Bronchial epithelial cell (primary cell): ENCODE measurements around the gene HEATR5B. TPM values are rescaled to one million over a fixed set of nuclear protein-coding genes. Genes with fewer than 3 reads are reported as not detected.

Source experiments
- DNase-seq: peaks from one replicate; pipeline ENCODE4 v3.0.0-alpha.2; 2010; ENCODE audit warnings: low read depth
- FAIRE-seq: peaks from 2 replicates; lab custom pipeline; 2011; peaks lifted over from hg19 to GRCh38; lab: Jason Lieb, UNC
- H3K27me3 ChIP-seq: 2 replicates; pipeline ENCODE4 v1.5.1; 2011; ENCODE audit warnings: low read length; ENCODE audit not compliant: control insufficient read depth, insufficient read depth
- H3K36me3 ChIP-seq: 2 replicates; pipeline ENCODE4 v1.5.1; 2011; ENCODE audit warnings: low read length; ENCODE audit not compliant: control insufficient read depth, insufficient read depth
- H3K4me3 ChIP-seq: 2 replicates; pipeline ENCODE4 v1.5.1; 2011; ENCODE audit warnings: mild to moderate bottlenecking, low read depth, low read length, control low read depth
- CTCF ChIP-seq: IDR thresholded peaks from 2 replicates; pipeline ENCODE4 v1.5.1; 2011; ENCODE audit warnings: mild to moderate bottlenecking, moderate library complexity, low read length, control low read depth, inconsistent platforms; ENCODE audit not compliant: insufficient read depth, severe bottlenecking
- total RNA-seq: library from RNA; depleted of rRNA; stranded (reverse); fragments of >200 nt; gene quantifications from 2 replicates; pipeline ENCODE4 v1.2.1, GENCODE V29; 2014

The HEATR5B gene
- total RNA-seq, 1 donor from 2014 or later: 23.4 TPM

- no peak for FAIRE-seq
- no peak overlapping the region for H3K4me3 ChIP-seq
- H3K36me3 ChIP-seq: peaks cover 2% of the 10 kb centered on the region
- no peaks in the 10 kb centered on the region for H3K27me3 ChIP-seq
- no peak for DNase-seq
- TF ChIP-seq CTCF: no peak
These were observed 44.6 kb downstream of the HEATR5B start for GRCh38 chr2:37039580-37039979.

- peaks cover 2% of the 10 kb centered on the region for H3K36me3 ChIP-seq
These were observed 46.4 kb downstream of the HEATR5B start for GRCh38 chr2:37037771-37038170.

GRCh38 chr2:37029758-37030157, 54.4 kb downstream of the HEATR5B start:
- Histone ChIP-seq H3K36me3 (peaks cover 3% of the 10 kb centered on the region), H3K4me3 (no peak overlapping the region), H3K27me3 (no peaks in the 10 kb centered on the region)
- no peak for TF ChIP-seq CTCF
- DNase-seq: no peak
- FAIRE-seq: no peak

More at GRCh38 chr2:37037771-37038170, 46.4 kb downstream of the HEATR5B start:
- no peaks in the 10 kb centered on the region for H3K27me3 ChIP-seq
- no peak for TF ChIP-seq CTCF
- FAIRE-seq (no peak), DNase-seq (no peak)
- H3K4me3 ChIP-seq: no peak overlapping the region

GRCh38 chr2:37026050-37026449, 58.1 kb downstream of the HEATR5B start:
- Histone ChIP-seq H3K4me3 (no peak overlapping the region), H3K36me3 (peaks cover 3% of the 10 kb centered on the region), H3K27me3 (no peaks in the 10 kb centered on the region)
- TF ChIP-seq CTCF: peak; percentile 4
- no peak for DNase-seq
- FAIRE-seq: no peak

GRCh38 chr2:37020887-37021796, 63.0 kb downstream of the HEATR5B start:
- DNase-seq (no peak), FAIRE-seq (no peak)
- H3K36me3 ChIP-seq: no peaks in the 10 kb centered on the region
- TF ChIP-seq CTCF: no peak
- H3K4me3 ChIP-seq: no peak overlapping the region
- H3K27me3 ChIP-seq: no peaks in the 10 kb centered on the region
